ENCODE results near the gene CTIF.
"Not testable (repeated sequence)": the region's sequence is repeated elsewhere in the genome, so short reads cannot be mapped to it uniquely, and the experiment has no call there.

CTIF gene

DNA sequence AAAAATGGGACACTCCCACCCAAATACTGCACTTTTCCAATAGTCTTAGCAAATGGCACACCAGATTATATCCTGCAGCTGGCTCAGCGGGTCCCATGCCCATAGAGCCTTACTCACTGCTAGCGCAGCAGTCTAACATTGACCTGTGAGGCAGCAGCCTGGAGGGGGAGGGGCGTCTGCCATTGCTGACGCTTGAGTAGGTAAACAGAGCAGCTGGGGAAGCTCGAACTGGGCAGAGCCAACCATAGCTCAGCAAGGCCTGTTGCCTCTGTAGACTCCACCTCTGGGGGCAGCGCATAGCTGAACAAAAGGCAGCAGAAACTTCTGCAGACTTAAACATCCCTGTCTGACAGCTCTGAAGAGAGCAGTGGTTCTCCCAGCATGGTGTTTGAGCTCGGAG is 110.4 kb downstream of the CTIF start:
- no peak for DNase-seq

DNA sequence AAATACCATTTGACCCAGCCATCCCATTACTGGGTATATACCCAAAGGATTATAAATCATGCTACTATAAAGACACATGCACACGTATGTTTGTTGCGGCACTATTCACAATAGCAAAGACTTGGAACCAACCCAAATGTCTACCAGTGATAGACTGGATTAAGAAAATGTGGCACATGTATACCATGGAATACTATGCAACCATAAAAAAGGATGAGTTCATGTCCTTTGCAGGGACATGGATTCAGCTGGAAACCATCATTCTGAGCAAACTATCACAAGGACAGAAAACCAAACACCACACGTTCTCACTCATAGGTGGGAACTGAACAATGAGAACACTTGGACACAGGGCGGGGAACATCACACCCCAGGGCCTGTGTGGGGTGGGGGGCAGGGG is 115.8 kb downstream of the CTIF start:
- DNase-seq: not testable (repeated sequence)

DNA sequence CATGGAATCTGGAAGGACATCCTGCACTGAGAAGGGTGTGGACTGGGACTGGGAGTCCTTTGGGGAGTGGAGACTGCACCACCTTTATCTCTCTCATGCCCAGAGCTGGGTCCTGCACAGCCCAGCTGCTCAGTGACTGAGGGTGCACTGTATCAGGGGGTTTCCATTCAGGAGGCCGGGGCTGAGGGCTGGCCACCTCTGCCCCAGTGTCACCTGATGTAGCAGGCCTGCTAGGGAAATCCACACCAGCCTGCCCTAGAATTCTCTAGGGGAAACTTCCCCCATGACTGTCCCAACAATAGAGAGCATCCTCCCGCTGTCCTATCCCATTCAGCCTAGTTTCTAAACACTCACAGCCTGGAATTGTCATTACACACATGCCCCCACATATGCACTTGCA is 116.7 kb downstream of the CTIF start:
- no peak for DNase-seq

DNA sequence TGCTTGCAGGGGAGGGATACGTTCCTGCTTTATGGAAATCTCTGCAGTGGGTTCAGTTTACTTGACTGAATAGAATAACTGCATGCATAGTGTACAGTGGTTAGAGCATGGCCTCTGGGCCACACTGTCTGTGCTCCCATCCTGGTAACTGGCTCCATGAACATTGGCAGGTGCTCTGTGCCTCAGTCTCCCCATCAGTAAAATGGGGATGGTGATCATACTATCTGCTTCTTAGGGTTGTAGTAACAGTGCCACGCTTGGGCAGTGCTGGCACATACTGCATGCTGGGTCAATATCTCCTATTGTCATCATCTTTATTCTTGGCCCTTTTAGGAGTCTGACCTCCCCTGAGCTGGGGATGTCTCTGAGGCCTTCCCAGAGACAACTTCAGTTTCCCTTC is 117.3 kb downstream of the CTIF start:
- DNase-seq: no peak

DNA sequence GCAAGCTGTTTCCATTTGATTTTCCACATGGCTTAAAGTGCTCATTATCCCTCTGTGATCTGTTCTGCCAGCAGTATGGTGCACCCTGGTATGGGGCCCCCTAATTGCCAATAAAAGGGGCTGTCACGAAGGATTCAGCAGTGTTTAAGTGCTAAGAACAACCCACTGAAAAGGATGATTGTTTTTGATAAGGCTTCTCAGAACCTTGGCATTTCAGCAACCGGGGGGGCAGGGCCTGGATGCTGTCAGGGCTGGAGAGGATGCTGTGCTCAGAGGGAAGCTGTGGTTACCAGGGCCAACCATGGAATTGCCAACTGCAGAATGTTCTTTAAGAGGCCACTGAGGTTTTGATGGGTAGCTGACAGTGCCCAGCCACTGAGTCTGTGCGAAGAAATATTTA is 117.8 kb downstream of the CTIF start:
- DNase-seq: no peak

DNA sequence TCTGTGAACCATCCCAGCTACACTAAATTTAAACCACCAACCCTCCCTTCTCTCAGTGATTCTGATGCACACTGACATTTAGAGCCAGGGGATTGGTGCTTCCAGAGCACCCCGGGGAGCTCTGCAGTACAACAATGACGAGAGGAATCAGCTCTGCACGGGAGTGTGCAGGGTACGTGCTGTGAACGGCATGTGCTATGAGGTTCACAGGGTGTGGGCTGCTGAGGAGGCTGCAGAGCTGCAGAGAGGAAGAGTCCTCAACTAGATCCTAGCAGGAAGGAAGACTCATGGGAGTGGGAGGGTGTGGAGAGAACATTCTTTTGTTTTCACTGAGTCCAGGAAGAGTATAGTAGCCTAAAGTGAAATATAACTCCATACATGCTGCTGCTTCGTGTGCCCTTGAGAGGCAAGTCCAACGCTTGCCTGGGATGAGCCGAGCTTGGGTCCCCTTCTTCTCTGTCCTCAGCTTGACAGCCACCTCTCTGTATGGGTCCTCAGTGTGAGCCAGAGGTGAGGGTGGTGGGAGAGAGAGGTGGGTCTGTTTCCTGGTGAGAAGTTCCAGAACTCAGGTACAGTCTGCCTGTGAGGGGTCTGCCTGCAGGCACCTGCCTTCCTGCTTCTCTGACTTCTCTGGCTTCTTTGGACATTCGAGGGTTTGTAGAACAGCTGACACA is 118.8 kb downstream of the CTIF start:
- no peak for DNase-seq

DNA sequence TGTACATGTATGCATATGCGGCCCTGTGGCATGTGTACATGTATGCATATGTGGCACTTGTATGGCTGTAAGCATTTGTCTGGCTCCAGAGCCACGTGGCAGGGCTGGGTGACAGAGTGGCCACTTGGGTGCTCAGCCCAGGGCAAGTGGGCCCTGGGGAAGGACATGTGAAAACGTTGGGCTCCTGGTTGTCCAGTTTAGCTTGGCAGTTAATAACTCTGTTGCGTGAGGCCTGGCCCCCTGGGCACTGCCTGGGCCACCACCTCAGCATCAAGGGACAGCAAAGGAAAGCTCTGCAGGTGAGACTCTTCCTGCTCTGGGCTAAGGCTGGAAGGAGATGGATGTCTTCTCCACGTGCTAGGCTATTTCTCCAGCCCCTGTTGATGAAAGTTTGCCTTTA is 119.9 kb downstream of the CTIF start:
- DNase-seq: no peak

DNA sequence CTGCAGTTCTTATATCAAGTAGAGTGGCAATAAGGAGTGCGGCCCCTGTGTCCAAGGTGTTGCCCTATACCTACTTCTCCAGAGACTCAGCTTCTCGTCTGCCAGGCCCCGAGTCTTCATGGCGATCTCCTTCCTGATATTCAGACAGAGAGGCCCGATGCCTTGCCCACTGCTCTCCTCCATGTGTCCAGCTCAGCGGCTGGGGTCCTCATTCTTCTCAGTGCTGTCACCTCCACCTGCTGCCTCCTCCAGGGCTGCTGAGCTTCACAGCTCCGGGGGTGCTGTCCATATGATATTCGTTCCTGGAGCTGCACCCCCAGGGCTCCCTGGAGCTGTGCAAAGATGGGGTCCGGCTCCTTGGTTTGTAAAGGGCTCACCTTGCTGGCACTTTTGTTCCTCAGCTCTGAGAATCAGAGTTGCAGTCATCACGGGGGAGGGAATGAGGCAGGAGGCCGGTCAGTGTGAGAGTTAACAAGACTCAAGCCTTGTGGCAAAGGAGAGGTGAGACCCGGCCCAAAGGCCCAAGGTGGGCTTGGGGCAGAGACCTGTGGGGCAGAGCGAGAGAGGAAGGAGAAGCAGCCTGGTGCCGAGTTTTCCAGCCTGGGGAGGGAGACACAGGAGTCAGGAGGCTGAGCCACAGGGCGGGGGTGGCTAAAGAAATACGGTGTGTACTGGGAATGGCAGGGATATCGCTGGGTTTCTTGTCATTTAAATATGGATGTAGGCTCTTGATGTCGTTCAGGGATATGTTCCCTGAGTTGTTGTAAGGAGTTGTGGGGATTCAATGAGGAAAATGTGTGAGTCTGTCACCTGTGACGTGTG is 120.6 kb downstream of the CTIF start:
- DNase-seq: no peak

DNA sequence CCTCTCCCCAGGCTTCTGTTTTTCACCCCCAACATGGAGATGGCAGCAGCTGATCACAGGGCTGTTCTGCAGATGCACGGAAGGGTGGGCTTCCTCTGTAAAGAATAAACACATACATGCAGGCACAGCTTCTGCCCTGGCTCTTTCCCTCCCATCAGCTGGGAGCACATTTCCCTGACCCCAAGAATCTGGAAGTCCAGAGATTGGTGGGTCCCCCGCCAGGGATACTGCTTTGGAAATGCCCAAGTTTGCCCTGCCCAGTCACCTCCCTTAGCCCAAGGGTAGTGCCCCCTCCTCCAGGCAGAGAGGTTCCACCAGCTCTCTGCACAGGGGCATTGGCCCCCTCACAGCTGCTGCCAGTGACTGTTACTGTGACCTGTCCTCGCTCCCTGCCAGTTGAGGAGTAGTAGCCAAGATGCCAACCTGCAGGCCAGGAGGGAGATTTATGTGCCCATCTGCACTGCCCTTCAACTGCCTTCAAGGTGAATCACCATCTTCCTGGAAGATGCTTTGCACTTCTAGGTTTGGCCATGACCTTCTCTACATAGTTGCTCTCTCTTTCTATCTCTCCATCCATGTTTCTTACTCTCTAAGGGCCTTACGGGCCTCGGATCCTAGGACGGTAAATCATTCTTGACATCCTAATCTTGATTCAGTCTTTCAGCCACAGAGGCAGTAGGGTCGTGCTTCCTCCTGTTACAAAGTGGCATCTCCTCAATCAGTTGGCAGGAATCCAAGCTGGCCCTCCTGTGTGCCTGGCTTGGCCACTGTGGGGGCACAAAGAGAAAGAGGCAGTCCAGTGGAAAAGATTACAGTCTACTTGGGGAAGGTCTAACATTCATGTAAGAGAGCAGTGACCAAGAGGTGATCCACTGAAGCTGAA is 121.8 kb downstream of the CTIF start:
- no peak for DNase-seq

DNA sequence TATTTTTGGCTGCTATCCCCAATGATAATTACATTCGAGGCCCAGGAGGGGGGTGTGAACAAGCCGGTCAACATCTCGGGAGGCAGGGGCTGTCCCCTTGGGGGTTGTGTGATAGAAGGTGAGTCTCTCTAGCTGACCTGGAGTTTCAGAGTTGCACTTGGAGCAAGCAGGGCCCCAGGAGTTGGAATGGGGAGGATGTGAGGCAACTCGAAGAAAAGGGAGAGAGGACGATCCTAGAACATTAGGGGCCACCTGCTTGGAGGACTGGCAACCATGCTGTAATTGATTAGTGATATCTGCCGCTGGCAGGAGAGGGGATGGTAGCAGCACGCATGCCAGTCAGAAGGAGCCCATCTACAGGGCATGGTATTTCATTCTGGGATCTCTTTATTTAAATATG is 122.6 kb downstream of the CTIF start:
- DNase-seq: no peak

DNA sequence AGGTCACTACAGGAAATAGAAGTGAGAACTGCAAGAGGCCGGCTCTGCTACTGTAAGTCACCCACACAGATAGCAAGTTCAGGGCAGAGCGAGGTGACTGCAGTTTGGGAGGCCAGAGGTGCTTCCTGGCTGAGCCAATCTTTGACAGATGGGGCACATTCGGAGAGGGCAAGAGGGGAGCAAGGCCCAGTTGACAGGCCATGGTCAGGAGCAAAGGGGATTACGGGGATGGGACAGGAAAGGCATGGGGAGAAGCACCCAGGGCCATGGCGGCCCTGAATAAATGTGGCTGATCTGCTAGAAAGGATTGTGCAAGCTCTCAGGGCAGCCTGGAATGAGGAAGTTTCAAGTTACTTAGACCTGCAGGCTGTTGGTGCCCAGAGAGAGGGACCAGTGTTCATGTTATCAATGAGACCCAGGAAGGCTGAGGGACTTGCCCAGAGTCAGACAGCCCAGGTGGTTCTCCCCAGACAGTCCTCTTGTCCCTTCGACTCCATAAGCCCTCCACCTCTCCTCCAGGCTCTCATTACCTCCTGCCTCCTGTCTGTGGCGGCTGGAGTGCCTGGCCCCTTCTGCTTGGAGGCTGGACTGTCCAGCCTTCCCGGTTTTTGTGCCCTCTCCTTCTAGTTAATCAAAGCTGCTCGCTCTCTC is 123.3 kb downstream of the CTIF start:
- no peak for DNase-seq

DNA sequence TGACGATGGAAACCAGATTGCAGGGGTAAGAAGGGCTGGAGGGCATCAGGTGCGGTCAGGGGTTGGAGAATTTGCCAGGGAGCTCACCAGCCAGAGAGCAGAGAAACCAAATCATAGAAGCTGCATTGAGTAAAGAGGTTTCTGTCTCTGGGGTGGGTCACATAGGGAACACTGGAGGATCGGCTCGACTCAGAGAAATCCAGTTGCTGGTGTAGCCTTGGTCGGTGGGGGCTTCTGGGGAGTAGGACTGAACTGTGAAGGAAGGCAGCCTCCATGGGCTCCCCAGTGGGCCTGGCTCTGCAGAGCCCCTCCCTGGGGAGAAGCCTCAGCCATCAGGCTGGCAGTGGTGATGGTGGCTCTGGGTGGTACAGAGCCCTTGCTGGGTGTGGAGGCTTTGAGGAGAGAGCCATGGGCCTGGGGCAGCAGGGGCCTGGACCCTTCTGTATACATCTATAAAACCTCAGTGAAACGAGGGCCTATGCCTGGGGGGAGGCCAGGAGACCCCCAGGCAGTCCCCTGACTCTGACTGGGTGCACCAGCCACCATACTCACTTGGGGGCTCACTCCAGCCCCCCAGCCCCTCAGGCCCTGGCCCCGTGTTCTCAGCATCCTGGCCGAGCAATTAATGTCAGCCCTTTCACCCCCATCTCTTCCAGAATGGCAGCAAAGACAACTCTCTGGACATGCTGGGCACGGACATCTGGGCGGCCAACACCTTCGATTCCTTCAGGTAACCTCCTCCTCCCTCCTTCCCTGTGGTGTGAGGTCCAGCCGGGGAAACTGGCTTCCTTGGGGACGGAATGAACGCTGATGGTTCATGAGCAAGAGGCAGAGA is 124.5 kb downstream of the CTIF start:
- DNase-seq: no peak

DNA sequence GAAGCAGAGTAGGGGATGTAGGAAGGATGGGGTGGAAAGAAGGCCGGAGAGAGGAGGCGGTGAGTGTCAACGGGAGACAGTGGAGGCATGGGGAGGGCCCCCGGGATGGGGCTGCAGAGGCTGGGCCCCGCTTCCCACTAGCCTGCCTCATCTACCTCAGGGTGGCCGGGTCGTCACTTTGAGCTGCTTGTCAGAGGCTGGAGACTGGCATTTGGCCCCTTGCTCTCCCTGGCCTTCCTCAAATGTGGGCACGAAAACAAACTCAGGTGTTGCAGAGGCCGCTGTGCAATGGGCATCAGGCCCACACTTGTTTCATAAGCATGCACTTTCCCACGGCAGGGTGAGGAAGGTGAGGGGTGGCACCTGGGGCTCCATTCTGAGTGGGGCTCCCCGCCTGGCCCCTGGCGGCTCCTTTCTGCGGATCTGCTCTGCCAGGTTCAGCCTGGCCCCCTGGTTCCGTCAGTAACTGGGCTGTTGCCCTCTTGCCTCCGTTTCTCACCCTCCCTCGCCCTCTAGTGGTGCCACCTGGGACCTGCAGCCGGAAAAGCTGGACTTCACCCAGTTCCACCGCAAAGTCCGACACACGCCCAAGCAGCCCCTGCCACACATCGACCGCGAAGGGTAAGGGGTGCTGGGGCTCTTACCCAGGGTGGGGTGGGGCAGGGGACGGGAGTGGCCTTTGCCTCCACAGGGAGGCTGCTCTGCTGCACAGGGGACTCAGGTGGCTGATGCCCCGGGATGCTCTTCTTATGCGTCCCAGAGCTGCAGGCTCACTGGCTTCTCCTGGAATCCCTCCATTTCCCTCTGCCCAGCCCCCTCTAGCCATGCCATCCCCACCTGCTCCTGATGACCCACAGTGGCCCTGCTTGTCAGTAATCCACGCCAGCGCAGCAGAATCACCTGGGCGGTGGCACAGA is 125.4 kb downstream of the CTIF start:
- DNase-seq: peak; percentile 57

DNA sequence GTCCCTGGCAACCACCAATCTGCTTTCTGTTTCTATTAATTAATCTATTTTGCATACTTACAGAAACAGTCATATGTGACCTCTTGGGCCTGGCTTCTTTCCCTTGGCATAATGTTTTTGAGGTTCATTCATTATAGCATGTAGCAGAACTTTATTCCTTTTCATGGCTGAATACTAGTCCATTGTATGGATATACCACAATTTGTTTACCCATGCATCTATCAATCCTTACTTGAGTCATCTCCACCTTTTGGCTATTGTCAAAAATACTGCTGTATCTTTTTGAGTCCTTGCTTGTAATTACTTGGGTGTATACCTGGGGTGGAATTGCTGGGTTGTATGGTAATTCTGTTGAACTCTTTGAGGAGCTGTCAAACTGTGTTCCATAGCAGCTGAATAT is 126.8 kb downstream of the CTIF start:
- no peak for DNase-seq

DNA sequence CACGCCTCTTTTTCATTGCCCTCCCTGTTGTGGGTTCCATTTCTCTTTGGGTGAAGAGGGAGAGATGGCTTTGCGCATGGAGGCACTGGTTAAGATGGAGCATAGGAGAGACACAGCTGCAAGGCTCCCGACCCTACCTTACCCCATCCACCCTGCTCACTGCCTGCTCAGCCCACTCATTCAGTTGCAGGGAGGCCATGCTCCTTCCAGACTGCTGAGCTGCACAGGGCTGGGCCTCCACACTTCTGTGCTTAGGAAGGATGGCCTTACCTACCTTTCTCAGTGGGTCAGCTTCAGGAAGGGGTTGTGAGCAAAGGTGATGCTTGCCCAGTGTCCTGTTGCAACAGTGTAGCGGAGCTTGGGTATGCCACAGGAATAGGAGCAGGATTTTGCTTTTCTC is 127.8 kb downstream of the CTIF start:
- DNase-seq: no peak

DNA sequence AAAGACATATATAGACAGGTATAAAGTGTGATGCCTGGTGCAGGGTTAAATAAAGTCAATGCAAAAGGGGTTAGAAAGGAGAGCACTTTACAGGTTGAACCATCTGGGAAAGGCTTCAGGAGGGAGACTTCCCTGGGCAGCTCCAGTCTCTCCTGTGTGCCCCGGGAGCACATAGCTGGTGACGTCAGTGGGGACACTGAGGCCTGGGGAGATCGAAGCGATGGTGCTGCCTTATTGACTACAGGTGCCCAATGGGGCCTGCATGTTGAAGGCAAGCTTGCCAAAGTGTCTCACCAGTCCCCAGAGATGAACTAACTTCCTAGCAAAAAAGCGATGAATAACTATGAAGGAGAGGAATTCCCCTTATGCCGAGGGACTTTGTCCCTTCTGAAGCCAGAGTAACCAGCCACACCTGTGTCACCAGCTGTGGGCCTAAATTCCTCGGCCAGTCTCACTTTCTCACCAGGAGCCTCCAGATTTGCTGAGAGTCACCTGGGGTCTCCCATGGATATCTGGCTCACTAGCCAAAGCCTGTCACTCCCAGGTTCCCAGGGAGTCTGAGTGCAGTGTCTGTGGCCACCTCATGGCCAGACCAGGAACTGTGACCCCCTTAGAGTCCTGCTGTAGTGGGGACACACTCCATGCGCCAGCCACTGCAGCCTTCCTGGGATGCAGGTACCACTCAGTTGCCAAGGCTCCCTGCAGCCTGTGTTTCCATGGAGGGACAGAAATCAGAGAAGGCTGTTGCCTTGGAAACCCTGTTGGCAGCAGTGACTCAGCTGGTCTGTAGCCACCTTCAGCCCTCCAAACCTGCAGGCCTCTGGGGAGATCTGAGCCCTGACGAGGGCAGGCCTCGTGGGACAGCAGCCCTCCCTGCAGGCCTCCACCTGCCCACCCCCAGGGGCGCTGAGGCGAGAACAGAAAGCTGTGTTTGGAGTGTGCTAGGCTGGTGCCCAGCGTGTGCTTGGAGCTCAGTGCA is 128.7 kb downstream of the CTIF start:
- no peak for DNase-seq

DNA sequence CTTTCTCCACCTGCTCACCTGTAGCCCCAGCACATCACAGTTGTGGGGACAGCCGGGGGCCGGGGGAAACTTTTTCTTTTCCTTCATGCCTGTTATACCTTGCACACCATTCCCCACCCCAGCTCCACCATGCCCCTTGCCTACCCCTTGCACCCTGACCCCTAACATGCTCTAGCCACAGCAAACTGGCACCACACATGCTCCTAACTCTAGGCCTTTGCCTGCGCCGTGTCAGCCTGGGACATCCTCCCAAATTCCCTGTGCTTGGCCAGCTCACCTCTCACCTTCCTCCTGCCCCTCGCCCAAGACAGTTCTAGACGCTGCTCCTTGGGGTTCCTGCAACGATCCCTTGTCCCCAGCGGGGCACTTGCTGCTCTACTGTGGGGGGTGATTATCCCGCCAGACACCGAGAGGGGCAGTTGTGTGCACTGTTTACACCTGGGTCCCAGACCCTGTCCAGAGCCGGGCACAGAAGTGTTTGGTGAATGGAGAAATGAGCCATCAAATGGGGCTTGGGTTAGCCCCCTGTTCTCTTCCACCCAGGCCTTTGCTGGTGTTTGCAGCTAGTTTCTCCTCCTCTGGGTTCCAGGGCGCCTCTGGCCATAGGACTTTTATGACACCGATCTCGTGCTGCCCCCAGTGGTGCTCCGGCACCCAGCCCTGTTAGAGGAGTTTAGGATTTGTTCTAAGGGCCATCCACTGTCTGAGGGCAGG is 129.8 kb downstream of the CTIF start:
- DNase-seq: no peak

DNA sequence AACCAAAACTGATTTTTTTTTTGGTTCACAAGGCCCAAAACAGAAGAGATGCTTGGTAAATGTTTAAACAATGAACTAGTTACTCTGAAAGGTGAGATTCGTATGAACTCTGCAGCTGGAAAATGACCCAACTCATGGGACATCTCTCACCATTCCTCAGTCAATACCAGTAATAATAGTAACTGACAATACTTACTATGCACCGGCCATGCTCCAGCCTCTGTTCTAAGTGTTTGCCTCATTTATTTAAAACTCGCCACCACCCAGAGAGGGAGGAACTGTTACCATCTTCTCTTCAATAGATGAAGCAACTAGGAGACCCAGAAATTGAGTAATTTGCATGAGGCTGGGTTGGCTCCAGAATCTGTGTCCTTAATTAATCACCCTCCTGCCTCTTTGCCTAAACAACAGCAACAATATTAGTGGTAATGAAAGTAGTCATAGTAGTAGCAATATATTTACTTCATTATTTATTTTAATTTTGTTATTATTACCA is 130.4 kb downstream of the CTIF start:
- no peak for DNase-seq
